IMR-90 (cell line): ENCODE measurements around the gene IGDCC3. TPM values are rescaled to one million over a fixed set of nuclear protein-coding genes. Genes with fewer than 3 reads are reported as not detected.

Experiments used
- ATAC-seq: fragments of 200-7000 bp; cut with Tn5 transposase; 2 replicates; pipeline ENCODE4 v1.9.1; 2020; ENCODE audit warnings: low read depth, mild to moderate bottlenecking, moderate library complexity
- BruUV-seq: library from RNA; stranded (reverse); fragments of 400-500 nt; replicated peaks from 2 replicates; lab custom pipeline; 2021; lab: Mats Ljungman, UMichigan
- CTCF ChIA-PET: fragments of 300-600 bp; formaldehyde crosslinking; extraction: SDS; loops from one replicate; lab custom pipeline; 2021; ENCODE audit warnings: antibody characterized with exemption; lab: Yijun Ruan, JAX
- POLR2A ChIA-PET: fragments of 300-600 bp; sonication (Branson Sonifier 250); formaldehyde crosslinking; loops from one replicate; lab custom pipeline; 2022; ENCODE audit warnings: antibody characterized with exemption; ENCODE audit not compliant: unreplicated experiment; lab: Charles Lee
- DNase-seq: peaks from one replicate; pipeline ENCODE4 v3.0.0; 2013
- H2AFZ ChIP-seq: replicated peaks from 2 replicates; pipeline ENCODE3; 2013; ENCODE audit warnings: low read length, mild to moderate bottlenecking; ENCODE audit not compliant: poor library complexity
- H2AK5ac ChIP-seq: 2 replicates; pipeline ENCODE4 v1.6.1; 2013; ENCODE audit warnings: low read depth, low read length, inconsistent platforms
- H2AK9ac ChIP-seq: replicated peaks from 2 replicates; pipeline ENCODE3; 2013; ENCODE audit warnings: mild to moderate bottlenecking, low read depth, low read length, moderate library complexity; ENCODE audit not compliant: poor library complexity
- H2BK120ac ChIP-seq: 2 replicates; pipeline ENCODE4 v1.6.1; 2013; ENCODE audit warnings: low read depth, low read length, inconsistent platforms
- H2BK15ac ChIP-seq: 3 replicates; pipeline ENCODE4 v1.6.1; 2013; ENCODE audit warnings: low read depth, low read length, inconsistent platforms
- H2BK20ac ChIP-seq: 2 replicates; pipeline ENCODE4 v1.6.1; 2013; ENCODE audit warnings: low read depth, mild to moderate bottlenecking, inconsistent platforms, low read length, moderate library complexity
- H2BK5ac ChIP-seq: 2 replicates; pipeline ENCODE4 v1.6.1; 2013; ENCODE audit warnings: mild to moderate bottlenecking, low read depth, low read length, inconsistent platforms; ENCODE audit not compliant: poor library complexity, severe bottlenecking
- H3K14ac ChIP-seq: replicated peaks from 2 replicates; pipeline ENCODE4 v1.6.1; 2013; ENCODE audit warnings: low read depth, low read length, inconsistent platforms
- H3K18ac ChIP-seq: 2 replicates; pipeline ENCODE4 v1.6.1; 2013; ENCODE audit warnings: low read depth, low read length, control low read depth
- H3K23ac ChIP-seq: 2 replicates; pipeline ENCODE4 v1.6.1; 2013; ENCODE audit warnings: low read depth, low read length, inconsistent platforms
- H3K27ac ChIP-seq: 2 replicates; pipeline ENCODE4 v1.5.1; 2013; ENCODE audit warnings: mild to moderate bottlenecking, control low read depth, low read length; ENCODE audit not compliant: insufficient read depth
- H3K27me3 ChIP-seq: 2 replicates; pipeline ENCODE4 v1.6.1; 2013; ENCODE audit warnings: low read length; ENCODE audit not compliant: control insufficient read depth, insufficient read depth
- H3K36me3 ChIP-seq: 2 replicates; pipeline ENCODE4 v1.6.1; 2013; ENCODE audit warnings: low read length, mixed read lengths; ENCODE audit not compliant: control insufficient read depth, insufficient read depth
- H3K4ac ChIP-seq: 2 replicates; pipeline ENCODE4 v1.6.1; 2013; ENCODE audit warnings: low read depth, low read length, inconsistent platforms
- H3K4me1 ChIP-seq: 2 replicates; pipeline ENCODE4 v1.6.1; 2013; ENCODE audit warnings: low read length, mixed read lengths; ENCODE audit not compliant: control insufficient read depth, insufficient read depth
- H3K4me2 ChIP-seq: 2 replicates; pipeline ENCODE4 v1.6.1; 2013; ENCODE audit warnings: low read depth, mild to moderate bottlenecking, control low read depth, low read length, moderate library complexity
- H3K4me3 ChIP-seq: 2 replicates; pipeline ENCODE4 v1.5.1; 2013; ENCODE audit warnings: low read depth, mild to moderate bottlenecking, control low read depth, low read length, moderate library complexity; ENCODE audit not compliant: insufficient read depth
- H3K56ac ChIP-seq: 2 replicates; pipeline ENCODE4 v1.6.1; 2013; ENCODE audit warnings: low read length, inconsistent platforms; ENCODE audit not compliant: insufficient read depth; ENCODE audit errors: extremely low read depth
- H3K79me1 ChIP-seq, 2 experiments: 2 replicates each; pipeline ENCODE4 v1.6.1; 2013; ENCODE audit warnings: low read length in 2 of 2, inconsistent platforms in 1 of 2, low read depth in 1 of 2
- H3K9ac ChIP-seq: 2 replicates; pipeline ENCODE4 v1.6.1; 2013; ENCODE audit warnings: low read depth, low read length, control low read depth
- H3K9me1 ChIP-seq: 2 replicates; pipeline ENCODE4 v1.6.1; 2013; ENCODE audit warnings: low read length, inconsistent platforms; ENCODE audit not compliant: insufficient read depth
- H3K9me3 ChIP-seq: 2 replicates; pipeline ENCODE4 v1.6.1; 2013; ENCODE audit warnings: low read length; ENCODE audit not compliant: control insufficient read depth, insufficient read depth
- H4K20me1 ChIP-seq: 2 replicates; pipeline ENCODE4 v1.6.1; 2013; ENCODE audit warnings: low read length, inconsistent platforms; ENCODE audit not compliant: insufficient read depth
- H4K5ac ChIP-seq: 2 replicates; pipeline ENCODE4 v1.6.1; 2013; ENCODE audit warnings: mild to moderate bottlenecking, low read depth, low read length, control low read depth
- H4K8ac ChIP-seq, 2 experiments: 2 replicates each; pipeline ENCODE4 v1.6.1; 2013; ENCODE audit warnings: low read depth in 2 of 2, low read length in 2 of 2, control low read depth in 1 of 2, inconsistent platforms in 1 of 2
- H4K91ac ChIP-seq: 2 replicates; pipeline ENCODE4 v1.6.1; 2013; ENCODE audit warnings: low read depth, low read length, inconsistent platforms; ENCODE audit not compliant: insufficient read depth
- BHLHE40 ChIP-seq: fragments of 150-350 bp; IDR thresholded peaks from 2 replicates; pipeline ENCODE4 v1.6.1; 2016; ENCODE audit warnings: mild to moderate bottlenecking, low read depth, low read length
- CEBPB ChIP-seq: IDR thresholded peaks from 2 replicates; pipeline ENCODE4 v1.6.1; 2012; ENCODE audit warnings: low read depth, low read length, improper control_type of control experiment
- FOS ChIP-seq: fragments of 150-350 bp; IDR thresholded peaks from 2 replicates; pipeline ENCODE4 v1.6.1; 2016; ENCODE audit warnings: low read depth, low read length
- MAFK ChIP-seq: IDR thresholded peaks from 2 replicates; pipeline ENCODE4 v1.6.1; 2012; ENCODE audit warnings: low read depth, low read length, improper control_type of control experiment
- MAZ ChIP-seq: IDR thresholded peaks from 2 replicates; pipeline ENCODE4 v1.6.1; 2012; ENCODE audit warnings: low read depth, mild to moderate bottlenecking, low read length, improper control_type of control experiment, moderate library complexity, borderline replicate concordance
- MXI1 ChIP-seq: IDR thresholded peaks from 2 replicates; pipeline ENCODE4 v1.6.1; 2012; ENCODE audit warnings: low read depth, mild to moderate bottlenecking, low read length, moderate library complexity, borderline replicate concordance
- NFE2L2 ChIP-seq: fragments of 150-350 bp; IDR thresholded peaks from 2 replicates; pipeline ENCODE4 v1.6.1; 2016; ENCODE audit warnings: low read depth, mild to moderate bottlenecking, low read length
- RAD21 ChIP-seq: IDR thresholded peaks from 2 replicates; pipeline ENCODE4 v1.6.1; 2012; ENCODE audit warnings: low read length, improper control_type of control experiment
- RCOR1 ChIP-seq: IDR thresholded peaks from 2 replicates; pipeline ENCODE4 v1.6.1; 2012; ENCODE audit warnings: mild to moderate bottlenecking, low read length, improper control_type of control experiment; ENCODE audit not compliant: insufficient replicate concordance
- USF2 ChIP-seq: fragments of 150-350 bp; IDR thresholded peaks from 2 replicates; pipeline ENCODE4 v1.6.1; 2017; ENCODE audit warnings: mild to moderate bottlenecking, antibody characterized with exemption, low read length, low read depth
- WGBS, 2 experiments: methylation state at CpG; one replicate each; pipeline versions ENCODE4 v1.1.5 to v1.1.7; 2013; ENCODE audit warnings: missing lambda C conversion rate in 2 of 2; ENCODE audit not compliant: insufficient read length in 1 of 2; ENCODE audit errors: extremely low coverage in 2 of 2; 5-methylcytosine and 5-hydroxymethylcytosine counted together
- dilution Hi-C: fragments of 300-500 bp; cut with HindIII; formaldehyde crosslinking; loops from one replicate; pipeline ENCODE4 v1.14.3; 2018; ENCODE audit warnings: low sequenced_read_pairs; ENCODE audit not compliant: unreplicated experiment
- in situ Hi-C: fragments of 300-500 bp; cut with MboI; formaldehyde crosslinking; loops from 3 replicates; pipeline ENCODE4 v1.14.3; 2019; ENCODE audit warnings: low sequenced_read_pairs, inconsistent platforms, mixed read lengths
- intact Hi-C: fragments of 100-400 bp; cut with micrococcal nuclease; formaldehyde crosslinking; loops from 2 replicates; pipeline ENCODE4 v1.10.0; 2022
- polyA plus RNA-seq, 3 experiments: library from polyadenylated mRNA; depleted of rRNA; stranded (reverse); fragments of >200 nt; gene quantifications; 2 replicates each; pipeline ENCODE4 v1.2.3, GENCODE V29; 2012; ENCODE audit warnings: low replicate concordance in 1 of 3
- total RNA-seq: library from RNA; depleted of rRNA; stranded (reverse); fragments of >200 nt; gene quantifications from 2 replicates; pipeline ENCODE4 v1.2.3, GENCODE V29; 2012
- TF ChIP-seq, protein P1 (sequence below): conservative IDR thresholded peaks from 2 replicates; pipeline ENCODE4 v1.5.1; 2012; ENCODE audit warnings: mild to moderate bottlenecking, low read depth, low read length, improper control_type of control experiment

The IGDCC3 gene
- total and polyA plus RNA-seq, 2 of the 4 experiments (the other 2 are of a cell fraction) = 0.18 to 0.19 TPM

GRCh38 chr15:65307978-65308377 is 69.8 kb downstream of the IGDCC3 start:
- Histone ChIP-seq H3K9me3 (no peaks in the 10 kb centered on the region), H3K9me1 (0 out of 2 replicates have a peak, but pooled peaks cover 3% of the 10 kb centered on the region), H4K5ac (no peak overlapping the region), H2BK5ac (no peak overlapping the region), H2BK20ac (no peak overlapping the region), H3K23ac (no peak overlapping the region), H3K79me1 (no peaks in the 10 kb centered on the region), H3K18ac (no peak overlapping the region), H3K14ac (no peak overlapping the region), H3K27ac (no peak overlapping the region), H2BK120ac (no peak overlapping the region), H3K4me3 (no peak overlapping the region), H3K4ac (no peak overlapping the region), H3K27me3 (no peaks in the 10 kb centered on the region), H2BK15ac (no peak overlapping the region), H3K36me3 (no peaks in the 10 kb centered on the region), H2AFZ (no peak overlapping the region), H3K56ac (no peak overlapping the region), H3K4me2 (no peak overlapping the region), H2AK5ac (no peak overlapping the region), H2AK9ac (no peak overlapping the region), H3K4me1 (peaks cover 14% of the 10 kb centered on the region), H3K9ac (no peak overlapping the region), H4K20me1 (peaks cover 12% of the 10 kb centered on the region), H4K8ac (no peak overlapping the region), H4K91ac (no peak overlapping the region)
- POLR2A ChIA-PET = no interaction called here
- intact Hi-C loops (no loop called here), in situ Hi-C loops (no loop called here), dilution Hi-C loops (no loop called here)
- WGBS, 2 experiments = no CpG with 5 or more reads among the region's 6 CpGs
- DNase-seq = no peak
- TF ChIP-seq, protein P1, sequence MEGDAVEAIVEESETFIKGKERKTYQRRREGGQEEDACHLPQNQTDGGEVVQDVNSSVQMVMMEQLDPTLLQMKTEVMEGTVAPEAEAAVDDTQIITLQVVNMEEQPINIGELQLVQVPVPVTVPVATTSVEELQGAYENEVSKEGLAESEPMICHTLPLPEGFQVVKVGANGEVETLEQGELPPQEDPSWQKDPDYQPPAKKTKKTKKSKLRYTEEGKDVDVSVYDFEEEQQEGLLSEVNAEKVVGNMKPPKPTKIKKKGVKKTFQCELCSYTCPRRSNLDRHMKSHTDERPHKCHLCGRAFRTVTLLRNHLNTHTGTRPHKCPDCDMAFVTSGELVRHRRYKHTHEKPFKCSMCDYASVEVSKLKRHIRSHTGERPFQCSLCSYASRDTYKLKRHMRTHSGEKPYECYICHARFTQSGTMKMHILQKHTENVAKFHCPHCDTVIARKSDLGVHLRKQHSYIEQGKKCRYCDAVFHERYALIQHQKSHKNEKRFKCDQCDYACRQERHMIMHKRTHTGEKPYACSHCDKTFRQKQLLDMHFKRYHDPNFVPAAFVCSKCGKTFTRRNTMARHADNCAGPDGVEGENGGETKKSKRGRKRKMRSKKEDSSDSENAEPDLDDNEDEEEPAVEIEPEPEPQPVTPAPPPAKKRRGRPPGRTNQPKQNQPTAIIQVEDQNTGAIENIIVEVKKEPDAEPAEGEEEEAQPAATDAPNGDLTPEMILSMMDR = no peak
- TF ChIP-seq RCOR1 (no peak), MAFK (no peak), MAZ (no peak), BHLHE40 (no peak), MXI1 (no peak), FOS (no peak), RAD21 (no peak), USF2 (no peak), NFE2L2 (no peak), CEBPB (no peak)
- no TSS peak for BruUV-seq
- CTCF ChIA-PET = no interaction called here
- no peak for ATAC-seq
